HG03103 (cell line): ENCODE data around the gene BTBD2.

Source experiments
- ATAC-seq: cut with Tn5 transposase; IDR thresholded peaks from one replicate; pipeline ENCODE4 v1.9.1; 2021; ENCODE audit warnings: low read depth; ENCODE audit not compliant: unreplicated experiment

Gene BTBD2

GRCh38 chr19:1944916-1945561 lies 70.5 kb downstream of the BTBD2 start:
- no peak for ATAC-seq

GRCh38 chr19:1944088-1944915 lies 71.2 kb downstream of the BTBD2 start:
- no peak for ATAC-seq

- no peak for ATAC-seq
Observed at GRCh38 chr19:1943661-1944087, 71.8 kb downstream of the BTBD2 start.

- ATAC-seq = no peak
Observed at GRCh38 chr19:1942934-1943555, 72.5 kb downstream of the BTBD2 start.

- ATAC-seq = no peak
Observed at GRCh38 chr19:1942078-1942933, 73.2 kb downstream of the BTBD2 start.

- no peak for ATAC-seq
Observed at GRCh38 chr19:1941146-1942077, 74.1 kb downstream of the BTBD2 start, which contains the start of gene CSNK1G2. Gene CSNK1G2 (plus strand): TSS chr19:1941172. CDS start chr19:1969773, 28,601 bp downstream.

GRCh38 chr19:1938071-1938470 lies 77.4 kb downstream of the BTBD2 start:
- ATAC-seq = no peak

GRCh38 chr19:1936916-1937610 lies 78.5 kb downstream of the BTBD2 start:
- ATAC-seq = no peak

- no peak for ATAC-seq
Observed at GRCh38 chr19:1936430-1936829, 79.1 kb downstream of the BTBD2 start.

GRCh38 chr19:1935484-1936208 lies 79.9 kb downstream of the BTBD2 start:
- ATAC-seq = no peak
